GM21723 (cell line): Measurements from ENCODE around the gene COX7A1.
"Not testable (repeated sequence)": the region's sequence is repeated elsewhere in the genome, so short reads cannot be mapped to it uniquely, and the experiment has no call there.

ENCODE experiments used
- ATAC-seq: cut with Tn5 transposase; IDR thresholded peaks from one replicate; pipeline ENCODE4 v1.9.1; 2021; ENCODE audit warnings: mild to moderate bottlenecking, moderate library complexity; ENCODE audit not compliant: unreplicated experiment

COX7A1 gene

DNA sequence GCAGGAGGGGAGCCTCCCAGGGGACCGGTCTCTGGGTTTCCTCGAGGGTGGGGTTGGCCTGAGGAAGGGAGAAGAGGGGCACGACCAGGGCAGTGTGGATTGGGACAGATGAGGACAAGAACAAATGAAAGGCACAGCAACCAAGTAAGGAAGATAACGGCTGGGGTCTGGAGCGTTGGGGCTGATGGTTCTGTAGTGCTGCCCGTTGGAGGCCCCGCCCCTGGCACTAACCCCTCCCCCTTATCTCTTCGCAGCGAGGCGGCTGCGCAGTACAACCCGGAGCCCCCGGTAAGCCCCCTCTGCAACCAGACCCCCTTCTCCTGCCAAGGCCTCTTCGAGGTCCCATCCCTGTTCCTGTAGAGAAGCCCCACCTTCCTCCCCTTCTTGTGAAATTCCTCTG is 10.2 kb downstream of the COX7A1 start:
- ATAC-seq, result no peak

DNA sequence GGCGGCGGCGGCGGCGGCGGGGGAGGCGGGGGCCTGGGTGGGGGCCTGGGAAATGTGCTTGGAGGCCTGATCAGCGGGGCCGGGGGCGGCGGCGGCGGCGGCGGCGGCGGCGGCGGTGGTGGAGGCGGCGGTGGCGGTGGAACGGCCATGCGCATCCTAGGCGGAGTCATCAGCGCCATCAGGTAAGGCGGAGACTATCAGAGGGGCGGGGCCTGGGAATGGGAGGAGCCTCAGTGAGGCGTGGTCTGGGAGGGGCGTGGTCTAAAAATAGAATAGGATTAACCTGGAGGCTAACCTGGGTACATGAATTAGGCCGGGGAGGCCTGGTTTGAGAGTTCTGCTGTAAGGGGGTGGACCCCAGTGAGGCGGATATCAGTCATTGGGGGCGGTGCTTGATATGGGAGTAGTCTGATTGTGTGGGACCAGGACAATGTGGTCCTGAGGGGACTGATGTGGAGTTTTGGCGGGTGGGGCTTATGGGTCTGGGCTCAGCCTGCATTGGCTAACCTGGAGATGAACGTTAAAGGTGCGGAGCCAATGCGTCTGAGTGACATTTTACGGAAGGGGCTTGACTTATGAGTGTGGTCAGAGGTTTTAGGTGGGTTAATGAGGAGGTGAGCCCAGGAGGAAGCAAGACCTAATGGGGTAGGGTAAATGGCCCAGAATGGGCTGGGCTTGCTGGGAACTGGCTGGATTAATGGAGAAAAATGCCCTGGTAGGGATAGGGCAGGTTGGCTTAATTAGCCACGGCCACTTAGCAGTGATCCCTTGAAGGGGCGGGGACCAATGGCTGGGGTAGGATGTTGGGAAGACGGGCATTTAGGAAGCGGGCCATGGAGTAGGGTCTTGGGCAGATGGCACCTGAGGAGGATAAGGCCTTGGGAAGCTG is 11.0 kb downstream of the COX7A1 start:
- ATAC-seq, result peak; percentile 41

DNA sequence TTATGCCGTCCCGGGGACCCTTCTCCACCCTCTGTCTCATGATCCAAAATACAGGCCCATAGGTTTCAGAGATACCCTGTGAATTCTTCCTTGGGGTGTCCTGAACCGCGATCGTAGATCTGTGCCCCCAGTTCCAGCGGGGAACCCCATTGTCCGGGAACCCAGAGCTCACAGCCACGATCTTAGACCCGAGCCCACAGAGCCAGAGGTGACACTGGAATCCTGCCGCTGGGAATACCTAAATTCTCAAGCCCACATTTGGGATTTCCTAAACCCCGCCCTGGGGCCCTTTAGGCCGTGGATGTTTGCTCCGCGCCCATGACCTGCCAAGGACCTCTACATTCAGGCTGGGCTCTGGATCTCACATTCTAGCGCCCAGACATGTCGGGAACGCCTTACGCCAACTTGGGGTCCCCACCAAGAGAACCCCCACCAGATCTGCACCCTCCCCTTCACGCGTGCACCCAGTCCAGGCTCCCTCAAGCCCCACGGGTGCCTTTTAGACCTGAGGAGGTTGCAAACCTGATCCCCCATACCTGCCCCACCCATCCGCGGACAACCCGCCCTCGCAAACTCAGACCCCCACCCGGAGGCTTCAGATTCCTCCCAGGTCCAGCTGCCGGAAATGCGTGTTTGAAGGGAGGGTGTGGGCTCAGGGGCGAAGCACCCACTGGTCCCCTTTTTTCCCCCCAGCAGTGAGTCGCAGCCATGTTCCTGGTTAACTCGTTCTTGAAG is 11.8 kb downstream of the COX7A1 start:
- peak; percentile 15 for ATAC-seq

DNA sequence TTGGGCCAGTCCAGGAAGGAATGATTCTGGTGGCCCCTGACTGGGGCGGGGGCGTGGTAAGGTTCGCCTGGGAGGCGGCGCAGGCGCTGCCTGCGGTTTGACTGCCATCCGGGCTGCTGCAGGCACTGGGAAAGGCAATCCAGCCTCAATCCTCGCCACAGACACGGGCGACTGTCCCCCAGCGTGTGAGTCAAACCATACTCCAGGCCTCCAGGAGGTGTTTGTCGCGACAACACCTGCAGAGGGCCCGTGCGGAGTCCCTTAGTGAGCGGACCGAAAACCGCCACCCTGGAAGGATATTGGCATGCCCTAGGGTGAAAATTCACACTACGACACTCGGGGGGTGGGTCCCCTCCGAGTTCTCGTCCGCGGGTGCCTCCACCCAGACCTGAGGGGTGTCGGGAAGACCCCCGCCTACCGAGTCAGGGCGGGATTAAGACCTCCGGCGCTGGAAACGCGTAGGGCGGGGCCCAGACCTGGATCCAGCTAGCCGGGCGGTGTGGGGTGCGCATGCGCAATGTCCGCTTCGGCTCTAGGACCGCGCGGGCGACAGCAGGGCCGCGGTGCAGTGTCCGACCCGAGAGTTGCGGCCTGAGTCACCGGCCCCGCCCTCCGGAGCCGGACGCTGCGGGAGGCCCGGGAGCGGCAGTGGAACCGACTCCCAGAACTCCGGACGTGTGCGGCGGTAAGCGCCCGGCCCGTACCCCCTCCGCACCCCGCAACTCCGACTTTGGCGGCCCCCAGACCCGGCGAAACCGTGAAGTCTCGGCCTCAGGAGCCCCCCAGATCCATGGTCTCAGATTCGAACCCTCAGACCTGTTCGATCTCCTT is 12.6 kb downstream of the COX7A1 start, which contains the start of gene CAPNS1:
Gene CAPNS1, plus strand, starts transcription at position 594 of the 831 bp plus-strand sequence. CDS start 946 bp downstream, outside the sequence.
- peak; percentile 78 for ATAC-seq

DNA sequence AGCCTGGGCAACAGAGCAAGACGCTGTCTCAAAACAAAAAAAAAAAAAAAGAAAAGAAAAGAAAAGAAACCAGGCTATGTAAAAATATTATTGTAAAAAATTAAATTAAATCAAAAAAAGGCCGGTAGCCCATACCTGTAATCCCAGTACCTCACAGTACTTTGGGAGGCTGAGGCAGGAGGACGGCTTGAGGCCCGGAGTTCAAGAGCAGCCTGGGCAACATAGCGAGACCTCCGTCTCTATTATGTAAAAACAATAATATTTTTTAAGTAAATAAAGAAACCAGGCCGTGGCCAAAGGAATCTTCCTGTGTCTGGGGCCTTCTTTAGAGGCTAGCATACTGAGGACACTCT is 13.2 kb downstream of the COX7A1 start:
- ATAC-seq, result no peak

DNA sequence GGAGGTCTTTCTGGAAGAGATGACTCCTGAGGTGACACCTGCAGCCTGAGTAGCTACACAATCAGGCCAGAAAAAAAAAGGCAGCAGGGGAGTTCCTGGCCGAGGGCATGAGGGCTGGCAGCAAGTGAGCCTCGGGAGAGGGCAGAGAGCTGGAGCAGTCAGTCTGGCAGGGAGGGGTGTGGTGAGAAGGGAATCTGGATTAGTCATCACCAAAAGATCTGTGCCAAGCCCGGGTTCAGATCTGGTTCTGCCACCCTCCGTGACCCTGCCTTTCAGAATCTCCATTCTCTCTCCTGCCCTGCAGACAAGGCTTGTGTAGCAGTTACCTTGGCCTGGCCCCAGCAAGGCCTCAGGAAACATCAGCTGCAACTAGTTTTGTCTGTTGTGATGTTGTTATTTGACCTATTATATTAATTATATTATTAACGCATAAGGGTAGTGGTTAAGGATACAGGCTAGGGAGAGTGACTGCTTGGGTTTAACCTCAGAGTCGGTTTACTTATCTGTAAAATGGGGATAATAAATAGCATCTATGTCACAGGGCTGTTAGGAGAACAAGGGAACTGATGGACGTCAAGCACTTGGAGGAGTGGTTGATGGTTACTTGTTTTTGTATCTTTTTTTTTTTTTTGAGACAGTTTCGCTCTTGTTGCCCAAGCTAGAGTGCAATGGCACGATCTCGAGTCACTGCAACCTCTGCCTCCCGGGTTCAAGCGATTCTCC is 15.1 kb downstream of the COX7A1 start:
- ATAC-seq, result no peak

DNA sequence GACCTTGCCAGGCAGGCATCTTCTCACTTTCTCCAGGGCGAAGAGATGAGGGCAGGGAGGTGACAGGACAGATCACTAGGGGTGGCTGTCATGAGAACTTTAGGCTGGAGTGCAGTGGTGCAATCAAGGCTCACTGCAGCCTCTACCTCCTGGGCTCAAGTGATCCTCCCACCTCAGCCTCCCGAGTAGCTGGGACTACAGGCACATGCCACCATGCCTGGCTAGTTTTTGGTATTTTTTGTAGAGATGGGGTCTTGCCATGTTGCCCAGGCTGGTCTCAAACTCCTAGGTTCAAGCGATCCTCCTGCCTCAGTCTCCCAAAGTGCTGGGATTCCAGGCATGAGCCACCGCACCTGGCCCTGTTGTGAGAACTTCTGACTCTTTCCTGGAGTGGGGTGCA is 17.4 kb downstream of the COX7A1 start:
- not testable (repeated sequence) for ATAC-seq

DNA sequence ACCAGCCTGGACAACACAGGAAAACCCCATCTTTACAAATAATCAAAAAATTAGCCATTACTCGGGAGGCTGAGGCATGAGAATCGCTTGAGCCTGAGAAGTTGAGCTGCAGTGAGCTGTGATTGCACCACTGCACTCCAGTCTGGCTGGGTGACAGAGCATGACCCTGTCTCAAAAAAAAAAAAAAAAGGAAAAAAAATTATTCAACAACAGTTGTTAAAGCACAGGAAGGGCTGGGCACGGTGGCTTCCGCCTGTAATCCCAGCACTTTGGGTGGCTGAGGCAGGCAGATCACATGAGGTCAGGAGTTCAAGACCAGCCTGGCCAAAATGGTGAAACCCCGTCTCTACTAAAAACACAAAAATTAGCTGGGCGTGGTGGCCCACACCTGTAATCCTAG is 21.0 kb downstream of the COX7A1 start:
- not testable (repeated sequence) for ATAC-seq

DNA sequence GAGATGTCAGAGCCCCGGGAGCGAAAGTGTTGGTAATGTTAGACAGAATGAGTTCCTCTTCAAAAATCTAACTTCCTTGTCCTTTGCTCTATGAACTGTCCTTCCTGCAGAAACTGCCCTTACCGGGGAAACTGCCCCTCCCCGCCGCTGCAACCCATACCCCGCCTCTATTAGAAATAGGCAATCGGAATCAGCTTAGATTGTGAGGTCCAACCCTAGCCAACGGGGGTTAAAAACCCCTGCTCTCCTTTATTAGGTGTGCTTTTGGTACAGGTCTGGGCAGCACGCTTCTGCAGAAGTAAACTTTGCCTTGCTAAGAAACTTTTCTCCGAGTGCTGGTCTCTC is 23.9 kb downstream of the COX7A1 start:
- peak; percentile 14 for ATAC-seq

DNA sequence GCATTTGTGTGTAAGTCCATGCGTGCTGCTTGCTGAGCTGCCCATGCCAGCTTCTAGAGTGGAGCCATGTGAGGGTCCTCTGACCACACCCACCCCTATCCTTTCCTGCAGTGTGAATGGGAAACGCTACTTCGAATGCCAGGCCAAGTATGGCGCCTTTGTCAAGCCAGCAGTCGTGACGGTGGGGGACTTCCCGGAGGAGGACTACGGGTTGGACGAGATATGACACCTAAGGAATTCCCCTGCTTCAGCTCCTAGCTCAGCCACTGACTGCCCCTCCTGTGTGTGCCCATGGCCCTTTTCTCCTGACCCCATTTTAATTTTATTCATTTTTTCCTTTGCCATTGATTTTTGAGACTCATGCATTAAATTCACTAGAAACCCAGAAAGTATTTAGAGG is 26.7 kb downstream of the COX7A1 start:
- ATAC-seq, result no peak

DNA sequence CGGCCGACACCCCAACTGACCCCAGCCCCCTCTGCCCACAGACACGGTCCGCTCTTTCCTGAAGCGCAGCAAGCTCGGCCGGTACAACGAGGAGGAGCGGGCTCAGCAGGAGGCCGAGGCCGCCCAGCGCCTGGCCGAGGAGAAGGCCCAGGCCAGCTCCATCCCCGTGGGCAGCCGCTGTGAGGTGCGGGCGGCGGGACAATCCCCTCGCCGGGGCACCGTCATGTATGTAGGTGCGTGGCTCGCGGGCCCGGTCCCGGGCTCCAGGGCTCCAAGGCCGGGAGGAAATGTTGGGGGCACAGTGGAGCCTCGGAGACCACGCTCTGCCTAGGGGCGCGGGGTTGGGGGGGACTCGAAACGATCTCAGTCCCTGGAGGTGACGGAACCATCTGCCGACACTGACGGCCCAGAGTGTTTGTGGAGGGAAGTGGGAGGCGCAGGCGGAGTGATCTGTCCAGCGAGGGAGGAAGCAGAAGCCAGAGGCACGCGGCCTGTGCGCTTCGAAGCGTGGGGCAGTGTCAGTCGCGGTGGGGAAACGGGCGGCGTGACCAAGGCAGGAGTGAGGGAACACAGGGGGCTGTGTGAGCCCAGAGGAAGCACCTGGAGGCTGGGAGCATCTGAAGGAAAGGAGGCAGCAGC is 30.6 kb downstream of the COX7A1 start:
- ATAC-seq, result no peak

DNA sequence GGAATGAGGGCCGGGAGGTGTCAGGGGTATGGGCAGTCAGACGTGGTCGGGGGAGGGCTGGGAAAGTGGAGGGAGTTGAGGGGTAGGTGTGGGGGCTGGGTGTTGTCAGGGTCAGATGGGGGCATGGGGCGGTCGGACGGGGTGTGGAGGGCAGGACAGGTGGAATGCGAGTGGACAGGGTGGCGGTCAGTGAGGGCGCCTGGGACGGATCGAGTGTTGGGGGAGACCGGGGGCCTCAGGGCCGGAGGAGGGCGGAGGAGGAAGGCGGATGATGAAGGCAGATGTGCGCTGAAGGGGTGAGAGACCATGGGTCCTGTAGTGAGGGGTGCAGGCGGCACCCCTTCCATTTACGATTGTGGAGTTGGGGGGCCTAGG is 31.3 kb downstream of the COX7A1 start:
- no peak for ATAC-seq

DNA sequence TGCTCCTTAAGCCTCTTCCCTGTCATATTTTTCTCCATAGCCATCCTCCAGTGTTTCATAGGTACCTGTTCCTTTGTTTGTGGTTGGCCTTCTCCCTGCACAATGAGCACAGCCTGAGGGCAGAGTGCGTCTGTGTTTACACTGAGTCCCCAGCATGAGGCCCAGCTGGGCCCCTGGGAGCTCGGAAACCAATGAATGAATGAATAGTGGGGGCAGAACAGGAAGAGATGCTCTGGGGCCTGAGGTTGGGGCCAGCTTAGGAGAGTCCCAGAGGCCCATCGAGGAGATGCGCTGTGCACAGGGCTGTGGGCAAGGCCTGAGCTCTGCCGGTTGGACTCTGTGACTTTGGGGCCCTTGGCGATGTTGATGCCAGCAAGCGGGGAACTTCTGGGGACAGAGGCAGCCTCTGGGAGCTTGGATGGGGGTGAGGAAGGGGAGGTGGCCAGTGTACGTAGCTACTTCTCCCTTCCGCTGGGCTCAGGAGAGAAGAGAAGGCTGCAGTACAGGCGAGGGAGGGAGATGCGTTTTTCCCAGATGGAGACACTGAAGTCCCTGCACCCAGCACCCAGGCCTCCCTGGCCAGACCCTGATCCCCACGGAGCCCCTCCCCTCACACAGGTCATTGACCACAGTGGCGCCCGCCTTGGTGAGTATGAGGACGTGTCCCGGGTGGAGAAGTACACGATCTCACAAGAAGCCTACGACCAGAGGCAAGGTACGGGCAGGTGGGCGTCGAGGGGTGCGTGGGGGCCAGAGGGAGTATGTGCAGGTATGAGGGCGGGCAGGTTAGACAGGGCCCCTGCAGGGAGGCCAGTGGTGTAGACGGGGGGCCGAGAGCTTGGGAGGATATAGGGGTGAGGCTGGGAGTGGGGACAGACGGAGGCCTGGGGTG is 31.9 kb downstream of the COX7A1 start:
- no peak for ATAC-seq

DNA sequence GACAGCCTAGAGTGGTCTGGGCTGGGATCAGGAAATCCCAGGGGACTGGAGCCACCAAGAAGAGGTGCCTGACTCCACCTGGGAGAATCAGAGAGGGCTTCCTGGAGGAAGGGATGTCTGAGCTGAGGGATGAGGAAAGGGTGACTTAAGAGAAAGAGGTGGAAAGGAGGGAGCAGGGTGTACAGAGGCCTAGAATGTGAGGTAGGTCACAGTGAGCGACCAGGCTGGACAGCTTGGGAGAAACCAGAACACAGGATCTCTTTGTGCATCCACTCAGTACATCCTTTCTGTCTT is 36.0 kb downstream of the COX7A1 start:
- ATAC-seq, result no peak

DNA sequence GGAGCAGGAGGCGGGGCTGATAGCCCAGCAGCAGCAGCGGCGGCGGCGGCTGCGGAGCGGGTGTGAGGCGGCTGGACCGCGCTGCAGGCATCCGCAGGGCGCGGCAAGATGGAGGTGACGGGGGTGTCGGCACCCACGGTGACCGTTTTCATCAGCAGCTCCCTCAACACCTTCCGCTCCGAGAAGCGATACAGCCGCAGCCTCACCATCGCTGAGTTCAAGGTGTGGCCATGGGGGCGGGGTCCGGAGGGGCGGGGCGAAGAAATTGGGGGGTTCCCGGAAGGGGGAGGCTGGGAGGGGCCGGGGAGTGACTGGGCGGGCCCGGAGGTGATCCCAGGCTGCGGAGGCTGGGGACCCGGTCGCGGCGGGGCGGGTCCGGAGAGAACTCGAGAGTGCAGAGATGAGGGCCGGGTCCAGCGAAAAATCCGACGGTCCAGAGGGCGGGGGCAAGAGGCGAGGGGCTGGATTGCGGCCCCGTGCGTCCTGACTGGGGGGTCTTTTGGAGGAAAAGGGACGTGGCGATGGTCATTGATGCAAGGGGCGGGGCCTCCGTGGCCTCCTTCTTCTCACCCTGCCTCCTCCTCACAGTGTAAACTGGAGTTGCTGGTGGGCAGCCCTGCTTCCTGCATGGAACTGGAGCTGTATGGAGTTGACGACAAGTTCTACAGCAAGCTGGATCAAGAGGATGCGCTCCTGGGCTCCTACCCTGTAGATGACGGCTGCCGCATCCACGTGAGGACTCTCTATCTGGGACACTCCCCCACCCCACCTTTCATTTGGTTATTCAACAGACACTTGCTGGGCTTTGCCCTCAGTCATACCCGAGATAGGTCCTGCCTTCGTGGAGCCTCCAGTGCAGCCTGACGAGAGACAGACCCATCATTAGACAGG is 36.5 kb downstream of the COX7A1 start, which contains the start of gene TBCB:
Gene TBCB, plus strand, starts transcription at position 16 of the 891 bp plus-strand sequence. Its CDS starts 93 bp downstream, at position 109.
- peak; percentile 28 for ATAC-seq

DNA sequence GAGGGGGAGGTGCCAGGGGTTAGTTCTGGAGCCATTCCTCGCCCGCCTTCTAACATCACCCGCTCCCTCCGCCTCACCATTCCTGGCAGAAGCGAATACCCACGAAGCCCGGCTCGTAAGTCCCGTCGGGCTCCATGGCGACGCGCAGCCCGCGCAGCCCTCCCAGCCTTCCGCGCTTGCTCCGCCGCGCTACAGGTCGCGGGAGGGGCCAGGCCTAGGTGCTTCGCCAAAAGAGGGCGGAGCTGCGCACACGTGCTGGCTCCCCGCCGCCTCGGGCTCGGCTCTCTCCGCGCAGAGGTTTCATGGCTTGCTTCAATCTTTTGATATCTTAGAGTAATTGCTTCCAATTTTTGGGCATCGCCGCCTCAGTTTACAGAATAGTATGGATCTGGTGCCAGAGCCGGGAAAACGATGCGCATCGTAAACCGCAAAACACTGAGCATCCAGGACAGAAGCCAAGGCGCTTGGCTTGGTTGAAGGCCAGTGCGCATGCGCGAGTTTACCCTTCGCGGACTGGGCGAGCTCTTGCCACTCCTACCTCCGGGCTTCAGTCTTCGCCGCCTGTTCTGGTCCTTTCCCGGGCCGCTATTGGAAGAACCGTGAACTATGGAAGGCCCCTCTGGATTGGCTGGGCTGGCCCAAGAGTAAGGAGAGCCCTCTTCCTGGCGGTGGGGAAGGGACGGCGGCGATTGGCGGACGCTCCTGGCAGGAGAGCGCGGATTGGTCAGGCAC is 37.4 kb downstream of the COX7A1 start, which contains the start of gene POLR2I:
Gene POLR2I, minus strand, starts transcription at position 155 of the 732 bp plus-strand sequence. Its CDS starts 19 bp downstream, at position 136.
- ATAC-seq, result peak; percentile 73

DNA sequence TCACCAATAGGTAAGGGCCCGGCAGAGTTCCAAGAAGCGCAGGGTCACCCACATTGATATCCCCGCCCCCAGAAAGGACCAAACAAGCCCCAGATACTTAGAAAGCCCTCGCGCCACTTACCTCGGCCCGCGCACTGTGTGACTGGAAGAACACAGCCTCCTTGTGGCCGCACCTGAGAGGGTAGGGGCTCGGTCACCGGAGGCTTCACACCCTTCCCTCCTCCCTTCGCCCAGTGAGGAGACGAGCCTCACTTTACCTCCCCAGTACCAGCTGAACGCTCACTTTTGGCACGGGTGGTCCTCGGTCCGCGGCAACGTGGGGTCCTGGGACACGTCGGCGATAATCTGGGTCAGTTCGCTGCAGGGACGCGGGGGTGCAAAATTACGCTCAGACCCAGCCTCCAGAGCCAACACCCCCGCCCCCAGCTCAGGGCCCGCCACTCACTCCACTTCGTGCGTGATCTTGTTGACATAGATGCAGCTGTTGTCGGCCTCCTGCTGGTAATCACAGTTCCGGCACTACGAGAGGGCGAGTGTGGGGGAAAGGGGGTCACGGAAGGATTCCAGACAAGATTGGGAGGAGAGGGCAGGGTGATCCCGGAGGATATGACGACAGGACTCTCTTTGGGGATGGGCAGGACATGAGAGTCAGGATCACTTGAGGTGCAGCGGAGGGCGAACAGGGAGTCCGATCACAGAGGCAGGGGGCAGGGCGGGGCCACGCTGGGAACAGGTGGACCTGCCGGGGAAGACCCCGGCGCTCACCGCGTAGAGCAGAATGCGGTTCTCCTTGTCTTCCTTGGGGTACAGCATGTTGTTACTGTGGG is 38.1 kb downstream of the COX7A1 start:
- no peak for ATAC-seq
